HEK293 (cell line): Measurements from ENCODE around the gene TANK.

Experiments
- CTCF ChIP-seq: fragments of 450-650 bp; formaldehyde crosslinking; IDR thresholded peaks from 2 replicates; pipeline ENCODE4 v1.5.1; 2016; ENCODE audit warnings: missing biosample characterization, missing genetic modification characterization
- KLF16 ChIP-seq: fragments of 450-650 bp; formaldehyde crosslinking; IDR thresholded peaks from 2 replicates; pipeline ENCODE4 v1.5.1; 2017; ENCODE audit warnings: missing biosample characterization, missing genetic modification characterization
- KLF9 ChIP-seq: fragments of 450-650 bp; formaldehyde crosslinking; IDR thresholded peaks from 2 replicates; pipeline ENCODE4 v1.5.1; 2016; ENCODE audit warnings: missing biosample characterization, missing genetic modification characterization, low read depth
- PBX3 ChIP-seq: sonication (generic); formaldehyde crosslinking; IDR thresholded peaks from 2 replicates; pipeline ENCODE4 v1.8.1; 2022; ENCODE audit warnings: mild to moderate bottlenecking, moderate library complexity, missing genetic modification reagents
- ZBTB17 ChIP-seq: fragments of 450-650 bp; formaldehyde crosslinking; IDR thresholded peaks from 2 replicates; pipeline ENCODE4 v1.5.1; 2016; ENCODE audit warnings: missing biosample characterization, missing genetic modification characterization
- ZBTB8A ChIP-seq: fragments of 450-650 bp; formaldehyde crosslinking; IDR thresholded peaks from 2 replicates; pipeline ENCODE4 v1.5.1; 2016; ENCODE audit warnings: missing biosample characterization, missing genetic modification characterization
- ZFP37 ChIP-seq: fragments of 450-650 bp; formaldehyde crosslinking; IDR thresholded peaks from 2 replicates; pipeline ENCODE4 v1.5.1; 2016; ENCODE audit warnings: missing biosample characterization, missing genetic modification characterization
- ZNF121 ChIP-seq: fragments of 450-650 bp; formaldehyde crosslinking; IDR thresholded peaks from 2 replicates; pipeline ENCODE4 v1.5.1; 2016; ENCODE audit warnings: missing biosample characterization, missing genetic modification characterization
- ZNF133 ChIP-seq: fragments of 450-650 bp; formaldehyde crosslinking; IDR thresholded peaks from 2 replicates; pipeline ENCODE4 v1.5.1; 2016; ENCODE audit warnings: missing biosample characterization, missing genetic modification characterization
- ZNF157 ChIP-seq: fragments of 450-650 bp; formaldehyde crosslinking; IDR thresholded peaks from 2 replicates; pipeline ENCODE4 v1.5.1; 2016; ENCODE audit warnings: missing biosample characterization, missing genetic modification characterization
- ZNF2 ChIP-seq: fragments of 450-650 bp; formaldehyde crosslinking; IDR thresholded peaks from 2 replicates; pipeline ENCODE4 v1.5.1; 2016; ENCODE audit warnings: missing biosample characterization, missing genetic modification characterization
- ZNF449 ChIP-seq: fragments of 450-650 bp; formaldehyde crosslinking; IDR thresholded peaks from 2 replicates; pipeline ENCODE4 v1.5.1; 2017; ENCODE audit warnings: missing biosample characterization, mild to moderate bottlenecking, missing genetic modification characterization, moderate library complexity
- ZNF621 ChIP-seq: fragments of 450-650 bp; formaldehyde crosslinking; IDR thresholded peaks from 2 replicates; pipeline ENCODE4 v1.5.1; 2017; ENCODE audit warnings: missing biosample characterization, missing genetic modification characterization
- ZNF639 ChIP-seq: fragments of 450-650 bp; formaldehyde crosslinking; IDR thresholded peaks from 2 replicates; pipeline ENCODE4 v1.5.1; 2016; ENCODE audit warnings: missing biosample characterization, missing genetic modification characterization

- TF ChIP-seq CTCF (tag by site-specific recombination) (0 out of 2 replicates have a peak, but pooled peaks have one; percentile 24), ZBTB17 (tag by site-specific recombination) (no peak), ZFP37 (peak; percentile 87; the same call in 1 of the 2 replicates), ZNF449 (tag by site-specific recombination) (no peak), ZNF157 (tag by site-specific recombination) (no peak), KLF9 (tag by site-specific recombination) (peak; percentile 50; the same call in 1 of the 2 replicates), ZNF133 (no peak), ZNF621 (tag by site-specific recombination) (no peak), KLF16 (peak; percentile 47; the same call in 1 of the 2 replicates), PBX3 (CRISPR knock-in tag) (peak; percentile 75; the same call in 1 of the 2 replicates), ZNF121 (tag by site-specific recombination) (no peak), ZNF2 (tag by site-specific recombination) (peak; percentile 71; the same call in 1 of the 2 replicates), ZNF639 (tag by site-specific recombination) (no peak), ZBTB8A (no peak)
Observed at GRCh38 chr2:161160226-161161073, at the start of gene TANK.
